GM23338 (cell line): Measurements from ENCODE around the gene UBE2F. TPM values are rescaled to one million over a fixed set of nuclear protein-coding genes. Genes with fewer than 3 reads are reported as not detected.

Experiments
- ATAC-seq: fragments of 200-7000 bp; cut with Tn5 transposase; 3 replicates; pipeline ENCODE4 v1.9.1; 2020
- DNase-seq: peaks from one replicate; pipeline ENCODE4 v3.0.0-alpha.2; 2015; ENCODE audit warnings: low spot score
- H2AFZ ChIP-seq: fragments of 200-600 bp; sonication (generic); 2 replicates; pipeline ENCODE4 v1.8.0; 2016; ENCODE audit warnings: antibody characterized with exemption, mild to moderate bottlenecking, moderate library complexity
- H3F3A ChIP-seq: fragments of 200-600 bp; sonication (generic); replicated peaks from 2 replicates; pipeline ENCODE4 v1.8.0; 2017; ENCODE audit warnings: antibody characterized with exemption, mixed run types, low read depth
- H3K27ac ChIP-seq: fragments of 200-600 bp; sonication (generic); 2 replicates; pipeline ENCODE4 v1.6.1; 2016; ENCODE audit warnings: low read depth
- H3K27me3 ChIP-seq: fragments of 200-600 bp; sonication (generic); 2 replicates; pipeline ENCODE4 v1.8.0; 2016; ENCODE audit warnings: mild to moderate bottlenecking, mixed run types, moderate library complexity; ENCODE audit not compliant: insufficient read depth
- H3K36me3 ChIP-seq: fragments of 200-600 bp; sonication (generic); 2 replicates; pipeline ENCODE4 v1.8.0; 2016; ENCODE audit warnings: mild to moderate bottlenecking; ENCODE audit not compliant: insufficient read depth
- H3K4me1 ChIP-seq: fragments of 200-600 bp; sonication (generic); 2 replicates; pipeline ENCODE4 v1.8.0; 2016; ENCODE audit warnings: mild to moderate bottlenecking, moderate library complexity; ENCODE audit not compliant: insufficient read depth
- H3K4me2 ChIP-seq: fragments of 200-600 bp; sonication (generic); 2 replicates; pipeline ENCODE4 v1.7.1; 2017; ENCODE audit warnings: mixed run types
- H3K4me3 ChIP-seq: fragments of 200-600 bp; sonication (generic); 2 replicates; pipeline ENCODE4 v1.6.1; 2016; ENCODE audit warnings: mixed run types
- H3K79me2 ChIP-seq: fragments of 200-600 bp; sonication (generic); replicated peaks from 2 replicates; pipeline ENCODE4 v1.8.0; 2017; ENCODE audit warnings: mild to moderate bottlenecking; ENCODE audit not compliant: insufficient read depth
- H3K9me2 ChIP-seq: fragments of 200-600 bp; sonication (generic); 2 replicates; pipeline ENCODE4 v1.8.0; 2017; ENCODE audit not compliant: insufficient read depth
- H4K20me1 ChIP-seq: fragments of 200-600 bp; sonication (generic); replicated peaks from 2 replicates; pipeline ENCODE4 v1.8.0; 2017; ENCODE audit warnings: mild to moderate bottlenecking; ENCODE audit not compliant: insufficient read depth
- H3K27ac Mint-ChIP-seq: 2 replicates; pipeline ENCODE4 v1.8.0; 2020; ENCODE audit warnings: inconsistent platforms, mild to moderate bottlenecking, moderate library complexity, mixed read lengths
- H3K27me3 Mint-ChIP-seq: 3 replicates; pipeline ENCODE4 v1.8.0; 2022; ENCODE audit warnings: low read depth, mild to moderate bottlenecking, moderate library complexity, mixed read lengths, inconsistent platforms; ENCODE audit not compliant: insufficient read depth, poor library complexity
- H3K36me3 Mint-ChIP-seq: 3 replicates; pipeline ENCODE4 v1.8.0; 2021; ENCODE audit warnings: low read depth, mild to moderate bottlenecking, inconsistent platforms, moderate library complexity, mixed read lengths
- H3K4me1 Mint-ChIP-seq: 3 replicates; pipeline ENCODE4 v1.8.0; 2020; ENCODE audit warnings: mild to moderate bottlenecking, inconsistent platforms, mixed read lengths
- H3K4me3 Mint-ChIP-seq: 3 replicates; pipeline ENCODE4 v1.8.0; 2021; ENCODE audit warnings: moderate library complexity, mild to moderate bottlenecking, inconsistent platforms, mixed read lengths
- H3K9me3 Mint-ChIP-seq: 3 replicates; pipeline ENCODE4 v1.8.0; 2020; ENCODE audit warnings: moderate library complexity, mild to moderate bottlenecking, inconsistent platforms, mixed read lengths
- CREB1 ChIP-seq: fragments of 250-450 bp; sonication (Bioruptor Pico); IDR thresholded peaks from 2 replicates; pipeline ENCODE4 v1.5.0; 2020; ENCODE audit warnings: low read depth, mild to moderate bottlenecking, moderate library complexity
- ETS1 ChIP-seq: IDR thresholded peaks from 2 replicates; pipeline ENCODE4 v1.6.1; 2016; ENCODE audit warnings: antibody characterized with exemption
- EZH2 ChIP-seq: fragments of 200-600 bp; sonication (generic); IDR thresholded peaks from one replicate; pipeline ENCODE4 v1.8.0; 2017; ENCODE audit warnings: antibody characterized with exemption, mild to moderate bottlenecking, low read depth; ENCODE audit not compliant: unreplicated experiment
- POLR2AphosphoS5 ChIP-seq: IDR thresholded peaks from 2 replicates; pipeline ENCODE4 v1.6.1; 2016; ENCODE audit warnings: antibody characterized with exemption, low read depth
- STAT1 ChIP-seq: IDR thresholded peaks from one replicate; pipeline ENCODE4 v1.6.1; 2016; ENCODE audit warnings: antibody characterized with exemption; ENCODE audit not compliant: unreplicated experiment
- ZNF331 ChIP-seq: fragments of 250-450 bp; sonication (Bioruptor Pico); IDR thresholded peaks from 2 replicates; pipeline ENCODE4 v1.5.0; 2020; ENCODE audit warnings: low read depth, mild to moderate bottlenecking, moderate library complexity
- long read RNA-seq: library from polyadenylated mRNA; unstranded; transcript quantifications from one replicate; pipeline ENCODE4 v2.0.0, GENCODE V29; 2020; ENCODE audit not compliant: unreplicated experiment
- polyA plus RNA-seq: library from polyadenylated mRNA; unstranded; fragments of >200 nt; fragmentation: Nextera tagmentation; extraction: Ambion mirVana; gene quantifications from 2 replicates; pipeline ENCODE4 v1.2.1, GENCODE V29; 2016
- total RNA-seq: library from RNA; depleted of rRNA; stranded (reverse); fragments of >200 nt; shearing (Covaris generic); gene quantifications from 2 replicates; pipeline ENCODE4 v1.2.3, GENCODE V29; 2014; rRNA removed
- TF ChIP-seq, protein P1 (sequence below): fragments of 250-450 bp; sonication (Bioruptor Pico); IDR thresholded peaks from 2 replicates; pipeline ENCODE4 v1.5.0; 2020; ENCODE audit warnings: mild to moderate bottlenecking, moderate library complexity
- TF ChIP-seq, protein P2 (sequence below): IDR thresholded peaks from one replicate; pipeline ENCODE4 v1.6.1; 2018; ENCODE audit warnings: antibody characterized with exemption; ENCODE audit not compliant: unreplicated experiment
- TF ChIP-seq, protein P3 (sequence below), 2 experiments: fragments of 200-600 bp in 1 of 2; sonication (generic) in 1 of 2; conservative IDR thresholded peaks; 2 replicates each; pipeline versions ENCODE4 v1.5.1 to v1.6.1; 2016 to 2017; ENCODE audit warnings: antibody characterized with exemption in 2 of 2, low read depth in 2 of 2, mild to moderate bottlenecking in 2 of 2, moderate library complexity in 1 of 2

UBE2F gene
- total RNA-seq (56.7 and 106 TPM in 2 replicates), polyA plus RNA-seq (91.3 and 98.2 TPM in 2 replicates)
- long read RNA-seq, transcript UBE2F-201 (10 exons, 2,009 nt), result major isoform, 40 of 55 reads
- long read RNA-seq, partial matches to known transcripts, result 4 of 55 reads
- long read RNA-seq, other reads (novel, unspliced or antisense), result 5 of 55 reads

DNA sequence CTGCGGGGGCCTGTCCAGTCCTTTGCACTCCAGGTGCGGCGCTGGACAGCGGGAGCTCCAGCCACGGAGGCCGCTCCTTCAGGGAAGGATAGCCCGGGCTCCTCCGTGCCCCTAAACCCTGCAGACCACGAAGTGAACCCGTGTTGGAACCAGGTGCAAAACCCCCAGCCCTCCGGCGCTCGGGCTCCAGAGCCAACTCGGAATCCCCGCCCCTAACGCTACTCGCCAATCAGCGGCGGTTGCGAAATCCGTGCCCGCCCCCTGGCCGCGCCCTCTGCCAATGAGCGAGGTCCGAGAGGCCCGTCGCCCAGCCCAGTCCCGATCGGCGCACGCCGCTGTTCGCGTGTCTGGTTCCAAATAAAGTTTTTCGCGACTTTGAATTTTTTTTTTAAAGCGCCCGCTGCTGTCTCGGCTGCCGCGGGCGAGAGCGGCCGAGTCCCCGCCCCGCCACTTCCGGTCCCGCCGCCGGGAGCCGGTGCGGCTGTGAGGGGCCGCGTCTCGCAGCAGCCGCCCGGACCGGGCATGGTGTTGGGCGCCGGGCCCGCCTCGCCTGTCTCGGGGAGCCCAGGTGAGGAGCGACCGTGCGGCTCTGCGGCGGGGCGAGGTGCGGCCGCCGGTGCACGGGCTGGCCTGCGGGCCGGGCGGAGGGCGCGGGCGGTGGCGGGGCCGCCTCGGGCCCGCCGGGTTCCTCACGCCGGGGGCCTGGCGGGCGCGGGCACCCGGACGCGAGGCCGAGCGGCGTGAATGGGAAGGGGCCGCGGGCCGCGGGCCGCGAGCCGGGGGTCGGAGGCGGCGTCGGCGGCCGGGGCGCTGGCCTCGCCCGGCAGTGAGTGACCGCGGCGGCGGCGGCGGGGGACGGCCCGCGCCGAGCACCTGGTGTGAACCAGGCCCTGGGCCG is at the start of gene UBE2F:
UBE2F (plus strand) TSS at position 450 of the 898 bp plus-strand sequence. CDS start 6,094 bp downstream, outside the sequence.
- TF ChIP-seq EZH2, result no peak
- TF ChIP-seq, protein P1, sequence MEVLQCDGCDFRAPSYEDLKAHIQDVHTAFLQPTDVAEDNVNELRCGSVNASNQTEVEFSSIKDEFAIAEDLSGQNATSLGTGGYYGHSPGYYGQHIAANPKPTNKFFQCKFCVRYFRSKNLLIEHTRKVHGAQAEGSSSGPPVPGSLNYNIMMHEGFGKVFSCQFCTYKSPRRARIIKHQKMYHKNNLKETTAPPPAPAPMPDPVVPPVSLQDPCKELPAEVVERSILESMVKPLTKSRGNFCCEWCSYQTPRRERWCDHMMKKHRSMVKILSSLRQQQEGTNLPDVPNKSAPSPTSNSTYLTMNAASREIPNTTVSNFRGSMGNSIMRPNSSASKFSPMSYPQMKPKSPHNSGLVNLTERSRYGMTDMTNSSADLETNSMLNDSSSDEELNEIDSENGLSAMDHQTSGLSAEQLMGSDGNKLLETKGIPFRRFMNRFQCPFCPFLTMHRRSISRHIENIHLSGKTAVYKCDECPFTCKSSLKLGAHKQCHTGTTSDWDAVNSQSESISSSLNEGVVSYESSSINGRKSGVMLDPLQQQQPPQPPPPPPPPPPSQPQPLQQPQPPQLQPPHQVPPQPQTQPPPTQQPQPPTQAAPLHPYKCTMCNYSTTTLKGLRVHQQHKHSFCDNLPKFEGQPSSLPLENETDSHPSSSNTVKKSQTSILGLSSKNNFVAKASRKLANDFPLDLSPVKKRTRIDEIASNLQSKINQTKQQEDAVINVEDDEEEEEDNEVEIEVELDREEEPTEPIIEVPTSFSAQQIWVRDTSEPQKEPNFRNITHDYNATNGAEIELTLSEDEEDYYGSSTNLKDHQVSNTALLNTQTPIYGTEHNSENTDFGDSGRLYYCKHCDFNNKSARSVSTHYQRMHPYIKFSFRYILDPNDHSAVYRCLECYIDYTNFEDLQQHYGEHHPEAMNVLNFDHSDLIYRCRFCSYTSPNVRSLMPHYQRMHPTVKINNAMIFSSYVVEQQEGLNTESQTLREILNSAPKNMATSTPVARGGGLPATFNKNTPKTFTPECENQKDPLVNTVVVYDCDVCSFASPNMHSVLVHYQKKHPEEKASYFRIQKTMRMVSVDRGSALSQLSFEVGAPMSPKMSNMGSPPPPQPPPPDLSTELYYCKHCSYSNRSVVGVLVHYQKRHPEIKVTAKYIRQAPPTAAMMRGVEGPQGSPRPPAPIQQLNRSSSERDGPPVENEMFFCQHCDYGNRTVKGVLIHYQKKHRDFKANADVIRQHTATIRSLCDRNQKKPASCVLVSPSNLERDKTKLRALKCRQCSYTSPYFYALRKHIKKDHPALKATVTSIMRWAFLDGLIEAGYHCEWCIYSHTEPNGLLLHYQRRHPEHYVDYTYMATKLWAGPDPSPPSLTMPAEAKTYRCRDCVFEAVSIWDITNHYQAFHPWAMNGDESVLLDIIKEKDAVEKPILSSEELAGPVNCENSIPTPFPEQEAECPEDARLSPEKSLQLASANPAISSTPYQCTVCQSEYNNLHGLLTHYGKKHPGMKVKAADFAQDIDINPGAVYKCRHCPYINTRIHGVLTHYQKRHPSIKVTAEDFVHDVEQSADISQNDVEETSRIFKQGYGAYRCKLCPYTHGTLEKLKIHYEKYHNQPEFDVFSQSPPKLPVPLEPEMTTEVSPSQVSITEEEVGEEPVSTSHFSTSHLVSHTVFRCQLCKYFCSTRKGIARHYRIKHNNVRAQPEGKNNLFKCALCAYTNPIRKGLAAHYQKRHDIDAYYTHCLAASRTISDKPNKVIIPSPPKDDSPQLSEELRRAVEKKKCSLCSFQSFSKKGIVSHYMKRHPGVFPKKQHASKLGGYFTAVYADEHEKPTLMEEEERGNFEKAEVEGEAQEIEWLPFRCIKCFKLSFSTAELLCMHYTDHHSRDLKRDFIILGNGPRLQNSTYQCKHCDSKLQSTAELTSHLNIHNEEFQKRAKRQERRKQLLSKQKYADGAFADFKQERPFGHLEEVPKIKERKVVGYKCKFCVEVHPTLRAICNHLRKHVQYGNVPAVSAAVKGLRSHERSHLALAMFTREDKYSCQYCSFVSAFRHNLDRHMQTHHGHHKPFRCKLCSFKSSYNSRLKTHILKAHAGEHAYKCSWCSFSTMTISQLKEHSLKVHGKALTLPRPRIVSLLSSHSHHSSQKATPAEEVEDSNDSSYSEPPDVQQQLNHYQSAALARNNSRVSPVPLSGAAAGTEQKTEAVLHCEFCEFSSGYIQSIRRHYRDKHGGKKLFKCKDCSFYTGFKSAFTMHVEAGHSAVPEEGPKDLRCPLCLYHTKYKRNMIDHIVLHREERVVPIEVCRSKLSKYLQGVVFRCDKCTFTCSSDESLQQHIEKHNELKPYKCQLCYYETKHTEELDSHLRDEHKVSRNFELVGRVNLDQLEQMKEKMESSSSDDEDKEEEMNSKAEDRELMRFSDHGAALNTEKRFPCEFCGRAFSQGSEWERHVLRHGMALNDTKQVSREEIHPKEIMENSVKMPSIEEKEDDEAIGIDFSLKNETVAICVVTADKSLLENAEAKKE, result no peak
- TF ChIP-seq, protein P2, sequence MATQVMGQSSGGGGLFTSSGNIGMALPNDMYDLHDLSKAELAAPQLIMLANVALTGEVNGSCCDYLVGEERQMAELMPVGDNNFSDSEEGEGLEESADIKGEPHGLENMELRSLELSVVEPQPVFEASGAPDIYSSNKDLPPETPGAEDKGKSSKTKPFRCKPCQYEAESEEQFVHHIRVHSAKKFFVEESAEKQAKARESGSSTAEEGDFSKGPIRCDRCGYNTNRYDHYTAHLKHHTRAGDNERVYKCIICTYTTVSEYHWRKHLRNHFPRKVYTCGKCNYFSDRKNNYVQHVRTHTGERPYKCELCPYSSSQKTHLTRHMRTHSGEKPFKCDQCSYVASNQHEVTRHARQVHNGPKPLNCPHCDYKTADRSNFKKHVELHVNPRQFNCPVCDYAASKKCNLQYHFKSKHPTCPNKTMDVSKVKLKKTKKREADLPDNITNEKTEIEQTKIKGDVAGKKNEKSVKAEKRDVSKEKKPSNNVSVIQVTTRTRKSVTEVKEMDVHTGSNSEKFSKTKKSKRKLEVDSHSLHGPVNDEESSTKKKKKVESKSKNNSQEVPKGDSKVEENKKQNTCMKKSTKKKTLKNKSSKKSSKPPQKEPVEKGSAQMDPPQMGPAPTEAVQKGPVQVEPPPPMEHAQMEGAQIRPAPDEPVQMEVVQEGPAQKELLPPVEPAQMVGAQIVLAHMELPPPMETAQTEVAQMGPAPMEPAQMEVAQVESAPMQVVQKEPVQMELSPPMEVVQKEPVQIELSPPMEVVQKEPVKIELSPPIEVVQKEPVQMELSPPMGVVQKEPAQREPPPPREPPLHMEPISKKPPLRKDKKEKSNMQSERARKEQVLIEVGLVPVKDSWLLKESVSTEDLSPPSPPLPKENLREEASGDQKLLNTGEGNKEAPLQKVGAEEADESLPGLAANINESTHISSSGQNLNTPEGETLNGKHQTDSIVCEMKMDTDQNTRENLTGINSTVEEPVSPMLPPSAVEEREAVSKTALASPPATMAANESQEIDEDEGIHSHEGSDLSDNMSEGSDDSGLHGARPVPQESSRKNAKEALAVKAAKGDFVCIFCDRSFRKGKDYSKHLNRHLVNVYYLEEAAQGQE, result no peak
- TF ChIP-seq ZNF331 (CRISPR knock-in tag), result no peak
- TF ChIP-seq CREB1 (CRISPR knock-in tag), result peak; percentile 83
- TF ChIP-seq ETS1, result no peak
- peak; percentile 87 for TF ChIP-seq POLR2AphosphoS5
- TF ChIP-seq STAT1, result no peak
- TF ChIP-seq, protein P3, sequence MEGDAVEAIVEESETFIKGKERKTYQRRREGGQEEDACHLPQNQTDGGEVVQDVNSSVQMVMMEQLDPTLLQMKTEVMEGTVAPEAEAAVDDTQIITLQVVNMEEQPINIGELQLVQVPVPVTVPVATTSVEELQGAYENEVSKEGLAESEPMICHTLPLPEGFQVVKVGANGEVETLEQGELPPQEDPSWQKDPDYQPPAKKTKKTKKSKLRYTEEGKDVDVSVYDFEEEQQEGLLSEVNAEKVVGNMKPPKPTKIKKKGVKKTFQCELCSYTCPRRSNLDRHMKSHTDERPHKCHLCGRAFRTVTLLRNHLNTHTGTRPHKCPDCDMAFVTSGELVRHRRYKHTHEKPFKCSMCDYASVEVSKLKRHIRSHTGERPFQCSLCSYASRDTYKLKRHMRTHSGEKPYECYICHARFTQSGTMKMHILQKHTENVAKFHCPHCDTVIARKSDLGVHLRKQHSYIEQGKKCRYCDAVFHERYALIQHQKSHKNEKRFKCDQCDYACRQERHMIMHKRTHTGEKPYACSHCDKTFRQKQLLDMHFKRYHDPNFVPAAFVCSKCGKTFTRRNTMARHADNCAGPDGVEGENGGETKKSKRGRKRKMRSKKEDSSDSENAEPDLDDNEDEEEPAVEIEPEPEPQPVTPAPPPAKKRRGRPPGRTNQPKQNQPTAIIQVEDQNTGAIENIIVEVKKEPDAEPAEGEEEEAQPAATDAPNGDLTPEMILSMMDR (conservative IDR thresholded peaks at IDR 0.05; ENCODE audit: low read depth in 2 of 2), result no peak
- Mint-ChIP-seq H3K27me3 (peaks cover 6% of the 10 kb centered on the region), H3K4me1 (peaks cover 31% of the 10 kb centered on the region), H3K27ac (peak within 1 kb of the TSS; percentile 76), H3K9me3 (peaks cover 20% of the 10 kb centered on the region), H3K36me3 (peaks cover 5% of the 10 kb centered on the region; the same call in 2 of the 3 replicates), H3K4me3 (peak within 1 kb of the TSS; percentile 89)
- H3K4me2 ChIP-seq, result peak within 1 kb of the TSS; percentile 99
- DNase-seq (peak; percentile 99), ATAC-seq (peak; percentile 96)
- no peaks in the 10 kb centered on the region for H3K9me2 ChIP-seq
- peaks cover 46% of the 10 kb centered on the region for H3K79me2 ChIP-seq
- no peaks in the 10 kb centered on the region for H3K36me3 ChIP-seq
- no peak within 1 kb of the TSS for H3K27ac ChIP-seq
- peaks cover 19% of the 10 kb centered on the region for H3K4me1 ChIP-seq
- peaks cover 5% of the 10 kb centered on the region; the same call in 1 of the 2 replicates for H3F3A ChIP-seq
- peak within 1 kb of the TSS; percentile 96 for H2AFZ ChIP-seq
- H3K27me3 ChIP-seq, result no peaks in the 10 kb centered on the region
- peak within 1 kb of the TSS; percentile 83 for H3K4me3 ChIP-seq
- peaks cover 32% of the 10 kb centered on the region for H4K20me1 ChIP-seq
